Measurements from ENCODE around the gene METTL26. TPM values are rescaled to one million over a fixed set of nuclear protein-coding genes. Genes with fewer than 3 reads are reported as not detected.

METTL26 gene
- polyA plus RNA-seq, 10 donors = 28.0 to 61.3 (median 40.0) TPM

DNA sequence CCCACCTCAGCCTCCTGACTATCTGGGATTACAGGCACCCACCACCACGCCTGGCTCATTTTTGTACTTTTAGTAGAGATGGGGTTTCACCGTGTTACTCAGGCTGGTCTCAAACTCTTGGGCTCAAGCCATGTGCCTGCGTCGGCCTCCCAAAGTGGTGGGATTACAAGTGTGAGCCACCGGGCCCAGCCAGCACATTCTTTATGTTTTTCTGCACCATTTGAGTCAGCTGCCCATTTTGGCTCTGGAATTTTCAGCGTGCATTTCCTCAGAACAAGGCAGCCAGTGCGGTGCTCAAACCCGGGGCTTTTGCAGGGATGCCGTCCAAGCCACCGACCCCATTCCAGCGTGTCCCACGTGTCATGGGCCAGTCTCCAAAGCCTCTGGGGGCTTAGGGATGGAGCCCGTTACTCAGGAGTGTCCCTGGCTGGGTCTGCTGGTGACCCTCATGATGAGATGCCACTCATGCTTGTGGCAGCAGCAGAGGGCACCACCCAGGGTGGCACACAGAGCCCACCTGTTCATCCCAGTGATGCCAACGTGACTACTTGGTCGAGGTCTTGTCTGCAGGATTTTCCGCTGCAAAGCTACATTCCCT, 50.0 kb downstream of the METTL26 start:
- no peak for DNase-seq

DNA sequence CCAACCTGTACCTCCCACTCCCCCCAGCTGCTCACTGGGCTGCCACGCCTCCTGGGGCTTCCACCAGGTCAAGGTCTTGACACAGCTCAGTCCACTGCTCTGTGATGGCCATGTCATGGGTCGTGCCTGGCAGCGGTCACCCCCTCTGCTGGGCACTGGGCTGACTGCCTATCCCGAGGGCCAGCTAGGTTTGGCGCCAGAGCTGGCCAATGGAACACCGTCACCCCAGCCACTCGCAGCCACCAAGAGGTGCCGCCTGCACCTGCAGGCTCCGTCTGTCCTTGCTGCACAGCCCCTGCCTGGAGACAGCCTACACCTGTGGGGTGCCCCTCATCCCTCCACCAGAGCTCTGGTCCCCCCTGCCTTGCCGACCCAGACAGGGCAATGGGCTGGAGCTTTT, 50.8 kb downstream of the METTL26 start:
- DNase-seq = no peak

Other genes with a start within 250 kb of the METTL26 start
- 100 to 1,000 TPM in 1 of 10 donors, 10 to 100 TPM in 9; 63.6 to 121 (median 73.5) TPM for gene NME4, start 239.1 kb downstream of the METTL26 start, polyA plus RNA-seq (ENCODE audit: insufficient read length in 10 of 10)
- gene DECR2, start 234.4 kb downstream of the METTL26 start, polyA plus RNA-seq (ENCODE audit: insufficient read length in 10 of 10) = 10 to 100 TPM in 6 of 10 donors, 1 to 10 TPM in 4; 6.2 to 17.1 (median 10.6) TPM
- gene RAB11FIP3, start 210.7 kb downstream of the METTL26 start, polyA plus RNA-seq (ENCODE audit: insufficient read length in 10 of 10) = 10 to 100 TPM; 20.3 to 33.9 (median 28.5) TPM
- 10 to 100 TPM; 14.3 to 30.0 (median 24.0) TPM for gene CAPN15, start 108.6 kb downstream of the METTL26 start, polyA plus RNA-seq (ENCODE audit: insufficient read length in 10 of 10)
- under 1 TPM in 5 of 10 donors, not detected in 5; 0.09 to 0.25 (median 0.12) TPM for gene PRR35, start 75.9 kb downstream of the METTL26 start, polyA plus RNA-seq (ENCODE audit: insufficient read length in 10 of 10)
- gene NHLRC4, start 69.3 kb downstream of the METTL26 start, polyA plus RNA-seq (ENCODE audit: insufficient read length in 10 of 10) = 1 to 10 TPM in 5 of 10 donors, under 1 TPM in 5; 0.77 to 1.5 (median 0.98) TPM
- 10 to 100 TPM; 12.5 to 25.3 (median 16.8) TPM for gene PIGQ, start 66.3 kb downstream of the METTL26 start, polyA plus RNA-seq (ENCODE audit: insufficient read length in 10 of 10)
- gene RAB40C, start 46.2 kb downstream of the METTL26 start, polyA plus RNA-seq (ENCODE audit: insufficient read length in 10 of 10) = 10 to 100 TPM in 8 of 10 donors, 1 to 10 TPM in 2; 8.9 to 15.7 (median 10.8) TPM
- under 1 TPM; 0.18 to 0.79 (median 0.40) TPM for gene WFIKKN1, start 5.3 kb downstream of the METTL26 start, polyA plus RNA-seq (ENCODE audit: insufficient read length in 10 of 10)
- gene MCRIP2, start 5.5 kb upstream of the METTL26 start, polyA plus RNA-seq (ENCODE audit: insufficient read length in 10 of 10) = 10 to 100 TPM in 4 of 10 donors, 1 to 10 TPM in 6; 8.0 to 12.5 (median 9.8) TPM
- 10 to 100 TPM; 10.7 to 26.2 (median 17.5) TPM for gene WDR90, start 13.1 kb upstream of the METTL26 start, polyA plus RNA-seq (ENCODE audit: insufficient read length in 10 of 10)
- gene RHOT2, start 31.8 kb upstream of the METTL26 start, polyA plus RNA-seq (ENCODE audit: insufficient read length in 10 of 10) = 10 to 100 TPM; 34.3 to 74.1 (median 54.4) TPM
- gene RHBDL1, start 39.4 kb upstream of the METTL26 start, polyA plus RNA-seq (ENCODE audit: insufficient read length in 10 of 10) = 1 to 10 TPM in 8 of 10 donors, under 1 TPM in 2; 0.85 to 1.8 (median 1.2) TPM
- 100 to 1,000 TPM in 4 of 10 donors, 10 to 100 TPM in 6; 73.3 to 119 (median 98.5) TPM for gene STUB1, start 44.1 kb upstream of the METTL26 start, polyA plus RNA-seq (ENCODE audit: insufficient read length in 10 of 10)
- gene JMJD8, start 48.0 kb upstream of the METTL26 start, polyA plus RNA-seq (ENCODE audit: insufficient read length in 10 of 10) = 10 to 100 TPM; 23.1 to 41.3 (median 29.5) TPM
- 1 to 10 TPM; 5.0 to 8.6 (median 7.1) TPM for gene WDR24, start 54.1 kb upstream of the METTL26 start, polyA plus RNA-seq (ENCODE audit: insufficient read length in 10 of 10)
- 1 to 10 TPM in 2 of 10 donors, under 1 TPM in 8; 0.22 to 1.1 (median 0.44) TPM for gene FBXL16, start 69.5 kb upstream of the METTL26 start, polyA plus RNA-seq (ENCODE audit: insufficient read length in 10 of 10)
- 10 to 100 TPM; 18.5 to 34.8 (median 27.3) TPM for gene METRN, start 78.8 kb upstream of the METTL26 start, polyA plus RNA-seq (ENCODE audit: insufficient read length in 10 of 10)
- 10 to 100 TPM in 6 of 10 donors, 1 to 10 TPM in 4; 6.4 to 18.5 (median 12.9) TPM for gene ANTKMT, start 84.8 kb upstream of the METTL26 start, polyA plus RNA-seq (ENCODE audit: insufficient read length in 10 of 10)
- 1 to 10 TPM in 4 of 10 donors, under 1 TPM in 6; 0.59 to 2.1 (median 0.96) TPM for gene CCDC78, start 90.1 kb upstream of the METTL26 start, polyA plus RNA-seq (ENCODE audit: insufficient read length in 10 of 10)
- 1 to 10 TPM; 1.3 to 6.8 (median 2.0) TPM for gene HAGHL, start 90.8 kb upstream of the METTL26 start, polyA plus RNA-seq (ENCODE audit: insufficient read length in 10 of 10)
- 10 to 100 TPM; 11.4 to 17.5 (median 15.0) TPM for gene CIAO3, start 104.7 kb upstream of the METTL26 start, polyA plus RNA-seq (ENCODE audit: insufficient read length in 10 of 10)
- 1 to 10 TPM in 2 of 10 donors, under 1 TPM in 8; 0.28 to 3.8 (median 0.55) TPM for gene MSLN, start 124.4 kb upstream of the METTL26 start, polyA plus RNA-seq (ENCODE audit: insufficient read length in 10 of 10)
- gene RPUSD1, start 152.1 kb upstream of the METTL26 start, polyA plus RNA-seq (ENCODE audit: insufficient read length in 10 of 10) = 10 to 100 TPM in 2 of 10 donors, 1 to 10 TPM in 8; 6.8 to 13.7 (median 9.0) TPM
- gene CHTF18, start 152.3 kb upstream of the METTL26 start, polyA plus RNA-seq (ENCODE audit: insufficient read length in 10 of 10) = 10 to 100 TPM in 9 of 10 donors, 1 to 10 TPM in 1; 9.3 to 20.5 (median 14.5) TPM
- gene GNG13, start 164.4 kb upstream of the METTL26 start, polyA plus RNA-seq (ENCODE audit: insufficient read length in 10 of 10) = under 1 TPM in 1 of 10 donors, not detected in 9; 0.16 TPM